Right lobe of liver (tissue), 6 donors: ENCODE results near the gene CDKAL1. TPM values are rescaled to one million over a fixed set of nuclear protein-coding genes. Genes with fewer than 3 reads are reported as not detected.
A peak's percentile ranks its signal among the peaks of the same experiment; 100 is the strongest.

ENCODE experiments used
- ATAC-seq, 4 donors: fragments of 200-7000 bp; cut with Tn5 transposase; one replicate each; pipeline ENCODE4 v1.9.1; 2020; ENCODE audit warnings: mild to moderate bottlenecking in 4 of 4, moderate library complexity in 4 of 4
- DNase-seq, 3 donors: peaks; one replicate each; pipeline ENCODE4 v3.0.0-alpha.2; 2020
- H3K27ac ChIP-seq, 3 donors: fragments of 200-600 bp; one replicate each; pipeline ENCODE4 v1.8.0; 2022
- H3K27me3 ChIP-seq, 2 donors: fragments of 200-600 bp; one replicate each; pipeline ENCODE4 v1.8.0; 2022
- H3K36me3 ChIP-seq, 4 donors: fragments of 200-600 bp; sonication (generic) in 1 of 4; one replicate each; pipeline versions ENCODE4 v1.5.1 to v1.8.0; 2017 to 2022; ENCODE audit warnings: control low read depth in 1 of 4
- H3K4me1 ChIP-seq, 4 donors: fragments of 200-600 bp; sonication (generic) in 1 of 4; one replicate each; pipeline versions ENCODE4 v1.5.1 to v1.8.0; 2017 to 2022; ENCODE audit warnings: control low read depth in 1 of 4
- H3K4me3 ChIP-seq, 3 donors: fragments of 200-600 bp; one replicate each; pipeline ENCODE4 v1.8.0; 2022
- H3K9me3 ChIP-seq, 4 donors: fragments of 200-600 bp; sonication (generic) in 1 of 4; one replicate each; pipeline versions ENCODE4 v1.5.1 to v1.8.0; 2017 to 2022; ENCODE audit warnings: control low read depth in 1 of 4
- POLR2A ChIP-seq: fragments of 450-650 bp; IDR thresholded peaks from one replicate; pipeline ENCODE4 v1.6.1; 2017; ENCODE audit warnings: antibody characterized with exemption, mild to moderate bottlenecking
- WGBS: methylation state at CpG from one replicate; pipeline ENCODE4 v1.1.6; 2018; ENCODE audit warnings: low coverage, low lambda C conversion rate; ENCODE audit not compliant: insufficient coverage; ENCODE audit errors: missing lambda C conversion rate; 5-methylcytosine and 5-hydroxymethylcytosine counted together
- intact Hi-C, 2 donors: fragments of 100-400 bp; cut with DNase I; formaldehyde crosslinking; loops; one replicate each; pipeline versions ENCODE4 v1.11.2 to v1.14.1; 2022
- total RNA-seq, 6 experiments: library from RNA; depleted of rRNA in 2 of 6; stranded (reverse); fragments of >200 nt in 2 of 6; fragmentation: NEBNext Ultra II Directional in 3 of 6; extraction: Animal tissue kit (Norgen Biotek cat#: 25700) in 3 of 6; gene quantifications; one replicate each; pipeline versions ENCODE4 v1.1.0 to v1.2.4, GENCODE V29; 2016 to 2023
- TF ChIP-seq, protein P1 (sequence below), 4 donors: fragments of 200-600 bp in 3 of 4; fragments of 450-650 bp in 1 of 4; IDR thresholded peaks; one replicate each; pipeline versions ENCODE4 v1.5.1 to v1.8.0; 2016 to 2022; ENCODE audit warnings: antibody characterized with exemption in 4 of 4, mild to moderate bottlenecking in 2 of 4
- donor health status: DM: no; HTN: yes; CAD: no.
- donor health status: DM: no; HTN: no; CAD: no.
- donor health status: DM: no; HTN: no; CAD: no.
- donor health status: DM: no; HTN: yes; CAD: no.
- donor health status: DM: no; HTN: yes; CAD: no.

CDKAL1 gene
- total RNA-seq, 6 experiments from 2014 or later = 4.5 to 7.0 (median 6.2) TPM

DNA sequence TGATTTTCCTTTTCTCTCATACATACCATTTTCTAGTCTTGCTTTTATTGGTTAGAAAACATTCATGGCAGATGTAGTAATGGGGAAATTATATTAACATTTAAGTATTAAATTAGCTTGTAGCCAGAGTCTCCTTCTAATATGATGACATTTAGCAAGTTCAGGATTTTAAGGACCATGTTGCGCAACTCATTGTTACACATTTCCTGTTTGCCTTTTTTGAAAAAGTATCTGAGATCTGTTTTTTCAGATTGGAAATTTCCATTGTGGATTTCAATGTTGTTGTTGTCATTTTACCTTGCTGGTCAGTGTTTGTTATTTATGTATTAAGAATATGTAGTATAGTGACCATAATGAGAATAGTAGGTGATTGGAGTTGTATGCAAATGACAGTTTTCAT is 38.7 kb downstream of the CDKAL1 start:
- ATAC-seq (peak in 3 of 4 donors; percentile 48 to 60 (median 52)), DNase-seq (no peak)
- Histone ChIP-seq H3K4me1 (peaks cover 0 to 7% (median 3%) of the 10 kb centered on the region in 4 donors), H3K4me3 (no peak overlapping the region), H3K27ac (no peak overlapping the region), H3K27me3 (no peaks in the 10 kb centered on the region), H3K9me3 (no peaks in the 10 kb centered on the region), H3K36me3 (no peaks in the 10 kb centered on the region)
- WGBS = 88% methylated on average over 1 of the region's 1 CpG
- TF ChIP-seq, protein P1, sequence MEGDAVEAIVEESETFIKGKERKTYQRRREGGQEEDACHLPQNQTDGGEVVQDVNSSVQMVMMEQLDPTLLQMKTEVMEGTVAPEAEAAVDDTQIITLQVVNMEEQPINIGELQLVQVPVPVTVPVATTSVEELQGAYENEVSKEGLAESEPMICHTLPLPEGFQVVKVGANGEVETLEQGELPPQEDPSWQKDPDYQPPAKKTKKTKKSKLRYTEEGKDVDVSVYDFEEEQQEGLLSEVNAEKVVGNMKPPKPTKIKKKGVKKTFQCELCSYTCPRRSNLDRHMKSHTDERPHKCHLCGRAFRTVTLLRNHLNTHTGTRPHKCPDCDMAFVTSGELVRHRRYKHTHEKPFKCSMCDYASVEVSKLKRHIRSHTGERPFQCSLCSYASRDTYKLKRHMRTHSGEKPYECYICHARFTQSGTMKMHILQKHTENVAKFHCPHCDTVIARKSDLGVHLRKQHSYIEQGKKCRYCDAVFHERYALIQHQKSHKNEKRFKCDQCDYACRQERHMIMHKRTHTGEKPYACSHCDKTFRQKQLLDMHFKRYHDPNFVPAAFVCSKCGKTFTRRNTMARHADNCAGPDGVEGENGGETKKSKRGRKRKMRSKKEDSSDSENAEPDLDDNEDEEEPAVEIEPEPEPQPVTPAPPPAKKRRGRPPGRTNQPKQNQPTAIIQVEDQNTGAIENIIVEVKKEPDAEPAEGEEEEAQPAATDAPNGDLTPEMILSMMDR (IDR thresholded peaks at IDR 0.05) = no peak
- TF ChIP-seq POLR2A = no peak
- intact Hi-C loops = no loop called here

DNA sequence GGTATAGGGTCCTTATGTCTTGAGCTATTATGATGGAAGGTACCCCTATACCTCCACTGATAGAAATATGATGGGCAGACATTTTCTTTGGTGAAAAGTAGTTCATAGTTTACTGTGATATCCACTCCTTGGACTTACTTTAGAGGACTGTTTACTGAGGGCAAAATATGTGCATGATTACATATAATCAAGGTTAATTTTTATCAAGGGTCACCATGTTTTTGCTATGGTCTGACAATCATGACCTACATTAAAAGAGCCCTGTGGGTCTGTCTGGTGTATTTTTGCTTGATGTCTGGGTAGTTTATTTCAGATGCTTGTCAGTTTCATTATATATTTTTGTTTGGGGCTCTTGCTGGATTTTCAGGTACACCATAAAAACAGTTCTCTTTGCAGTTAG is 40.1 kb downstream of the CDKAL1 start:
- Histone ChIP-seq H3K27ac (no peak overlapping the region), H3K36me3 (no peaks in the 10 kb centered on the region), H3K4me1 (peaks cover 0 to 7% (median 3%) of the 10 kb centered on the region in 4 donors), H3K4me3 (no peak overlapping the region), H3K27me3 (no peaks in the 10 kb centered on the region), H3K9me3 (no peaks in the 10 kb centered on the region)
- no peak for TF ChIP-seq POLR2A
- TF ChIP-seq, protein P1 (IDR thresholded peaks at IDR 0.05) = no peak
- ATAC-seq = no peak
- DNase-seq = no peak
- intact Hi-C loops = no loop called here

DNA sequence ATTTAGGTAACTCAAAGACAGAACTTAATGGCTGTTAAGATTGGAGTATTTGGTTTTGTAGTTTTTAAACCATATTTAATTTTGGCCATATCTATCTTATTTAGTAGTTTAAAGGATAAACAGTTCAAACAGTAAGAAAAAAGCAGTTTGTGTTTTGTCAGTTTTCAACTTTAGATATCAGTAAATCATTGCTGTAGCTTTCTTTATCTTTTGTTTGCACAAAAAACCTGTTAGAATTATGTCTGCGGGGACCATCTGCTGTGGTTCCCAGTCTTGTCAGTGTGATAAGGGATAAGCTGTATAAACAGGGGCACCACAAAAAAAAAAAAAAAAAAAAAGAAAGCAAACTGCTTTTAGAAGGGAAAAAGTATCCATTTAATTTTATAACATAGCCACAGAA is 40.9 kb downstream of the CDKAL1 start:
- Histone ChIP-seq H3K27ac (no peak overlapping the region), H3K4me3 (no peak overlapping the region), H3K27me3 (no peaks in the 10 kb centered on the region), H3K4me1 (peaks cover 0 to 7% (median 3%) of the 10 kb centered on the region in 4 donors), H3K36me3 (no peaks in the 10 kb centered on the region), H3K9me3 (no peaks in the 10 kb centered on the region)
- intact Hi-C loops = no loop called here
- WGBS = 13% methylated on average over 1 of the region's 1 CpG
- no peak for TF ChIP-seq POLR2A
- TF ChIP-seq, protein P1 (IDR thresholded peaks at IDR 0.05) = no peak
- ATAC-seq (no peak), DNase-seq (no peak)

DNA sequence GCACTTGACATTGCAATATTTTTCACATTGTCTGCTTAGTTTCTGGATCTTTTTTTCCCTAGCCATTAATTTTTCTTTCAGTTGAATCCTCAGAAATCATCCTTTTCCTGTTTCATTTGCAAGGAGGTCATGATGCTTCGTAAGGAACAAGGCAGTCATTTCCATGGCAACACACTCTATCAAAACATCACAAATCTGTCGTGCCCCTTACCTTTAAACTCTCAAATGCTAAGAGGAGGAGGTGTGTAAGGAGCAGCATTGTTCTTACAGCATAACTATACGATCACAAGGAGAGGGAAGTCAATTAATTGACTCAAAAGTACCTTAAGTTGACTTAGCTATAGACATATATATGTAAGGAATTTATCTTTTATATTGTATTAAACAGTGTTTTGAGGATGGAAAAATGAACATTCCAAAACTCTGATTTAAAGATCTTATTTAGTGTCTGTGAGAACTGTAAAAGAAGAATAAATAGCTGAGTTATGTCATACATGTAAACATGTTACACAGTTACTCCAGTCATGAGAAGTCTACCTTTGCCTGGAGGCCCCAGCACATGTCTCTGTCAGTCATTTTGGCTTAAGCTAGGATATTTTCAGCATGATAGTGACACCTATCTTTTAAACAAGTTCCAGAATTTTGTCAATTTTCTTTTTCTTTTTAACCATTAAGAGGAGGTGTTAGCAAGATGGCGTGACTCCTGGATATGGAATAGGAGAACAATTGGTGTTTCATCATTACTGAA is 41.6 kb downstream of the CDKAL1 start:
- Histone ChIP-seq H3K9me3 (no peaks in the 10 kb centered on the region), H3K36me3 (no peaks in the 10 kb centered on the region), H3K27me3 (no peaks in the 10 kb centered on the region), H3K4me1 (peaks cover 0 to 7% (median 3%) of the 10 kb centered on the region in 4 donors), H3K27ac (no peak overlapping the region), H3K4me3 (no peak overlapping the region)
- ATAC-seq (no peak), DNase-seq (no peak)
- intact Hi-C loops = no loop called here
- 73% methylated on average over 4 of the region's 4 CpGs for WGBS
- TF ChIP-seq, protein P1 (IDR thresholded peaks at IDR 0.05) = no peak
- TF ChIP-seq POLR2A = no peak
